Left lung (tissue), 10 donors: Measurements from ENCODE around the gene AQP6. TPM values are rescaled to one million over a fixed set of nuclear protein-coding genes. Genes with fewer than 3 reads are reported as not detected.
A peak's percentile ranks its signal among the peaks of the same experiment; 100 is the strongest.

Source experiments
- ATAC-seq: fragments of 200-7000 bp; cut with Tn5 transposase; one replicate; pipeline ENCODE4 v1.9.1; 2020; ENCODE audit warnings: moderate library complexity
- DNase-seq, 4 donors: peaks; one replicate each; pipeline ENCODE4 v3.0.0-alpha.2; 2013 to 2020
- H3K27ac ChIP-seq, 2 donors: fragments of 200-600 bp; sonication (generic) in 1 of 2; one replicate each; pipeline versions ENCODE4 v1.5.0 to v1.8.0; 2020 to 2021
- H3K27me3 ChIP-seq, 2 donors: fragments of 200-600 bp; sonication (generic) in 1 of 2; one replicate each; pipeline versions ENCODE4 v1.5.0 to v1.8.0; 2020 to 2021
- H3K36me3 ChIP-seq, 2 donors: fragments of 200-600 bp; sonication (generic) in 1 of 2; one replicate each; pipeline versions ENCODE4 v1.5.0 to v1.8.0; 2020 to 2021
- H3K4me1 ChIP-seq, 2 donors: fragments of 200-600 bp; one replicate each; pipeline ENCODE4 v1.8.0; 2021
- H3K4me3 ChIP-seq, 2 donors: fragments of 200-600 bp; sonication (generic) in 1 of 2; one replicate each; pipeline versions ENCODE4 v1.5.0 to v1.8.0; 2020 to 2021; ENCODE audit warnings: mild to moderate bottlenecking in 1 of 2
- H3K9me3 ChIP-seq, 2 donors: fragments of 200-600 bp; sonication (generic) in 1 of 2; one replicate each; pipeline versions ENCODE4 v1.5.0 to v1.8.0; 2020 to 2021
- CTCF ChIP-seq, 2 donors: fragments of 200-600 bp; sonication (generic) in 1 of 2; IDR thresholded peaks; one replicate each; pipeline versions ENCODE4 v1.5.0 to v1.8.0; 2021; ENCODE audit warnings: antibody characterized with exemption in 2 of 2
- intact Hi-C, 2 donors: fragments of 100-400 bp; cut with DNase I; formaldehyde crosslinking; loops; one replicate each; pipeline versions ENCODE4 v1.11.2 to v1.14.2; 2022
- polyA plus RNA-seq, 6 donors: library from polyadenylated mRNA; unstranded; fragments of 120-200 nt; gene quantifications; one replicate each; pipeline ENCODE4 v1.2.1, GENCODE V29; 2013; ENCODE audit not compliant: insufficient read length in 6 of 6
- total RNA-seq, 2 donors: library from RNA; stranded (reverse); fragmentation: NEBNext Ultra II Directional; extraction: Animal tissue kit (Norgen Biotek cat#: 25700); gene quantifications; one replicate each; pipeline ENCODE4 v1.2.1, GENCODE V29; 2021
- donor health status: DM: no; HTN: yes; CAD: no.
- donor health status: DM: no; HTN: no; CAD: no.

Gene AQP6
- total and polyA plus RNA-seq, 8 donors = 0.09 to 0.56 (median 0.31) TPM; not detected in 1

GRCh38 chr12:50021031-50021430, 48.3 kb downstream of the AQP6 start:
- peak in 2 of 4 donors; percentile 75 to 88 for DNase-seq
- Histone ChIP-seq H3K36me3 (no peaks in the 10 kb centered on the region), H3K4me3 (no peak overlapping the region), H3K27me3 (no peaks in the 10 kb centered on the region), H3K4me1 (peaks cover 6 to 40% of the 10 kb centered on the region in 2 donors), H3K9me3 (no peaks in the 10 kb centered on the region), H3K27ac (no peak overlapping the region)
- ATAC-seq = no peak
- no peak for TF ChIP-seq CTCF (IDR thresholded peaks at IDR 0.05)
- intact Hi-C loops = no loop called here

- ATAC-seq = no peak
- no peaks in the 10 kb centered on the region for H3K36me3 ChIP-seq
- intact Hi-C loops = no loop called here
- TF ChIP-seq CTCF (IDR thresholded peaks at IDR 0.05) = no peak
- H3K27ac ChIP-seq = no peak overlapping the region
- H3K4me1 ChIP-seq = peaks cover 6 to 25% of the 10 kb centered on the region in 2 donors
- no peaks in the 10 kb centered on the region for H3K9me3 ChIP-seq
- H3K4me3 ChIP-seq = no peak overlapping the region
- no peak for DNase-seq
- H3K27me3 ChIP-seq = no peaks in the 10 kb centered on the region
These were observed 50.2 kb downstream of the AQP6 start for GRCh38 chr12:50022903-50023302.

- TF ChIP-seq CTCF (IDR thresholded peaks at IDR 0.05) = no peak
- DNase-seq (no peak), ATAC-seq (no peak)
- H3K4me3 ChIP-seq = peak overlapping the region in 1 of 2 donors; percentile 77
- H3K9me3 ChIP-seq = no peaks in the 10 kb centered on the region
- no peak overlapping the region for H3K27ac ChIP-seq
- intact Hi-C loops = no loop called here
- H3K4me1 ChIP-seq = peaks cover 6 to 22% of the 10 kb centered on the region in 2 donors
- no peaks in the 10 kb centered on the region for H3K36me3 ChIP-seq
- H3K27me3 ChIP-seq = no peaks in the 10 kb centered on the region
These were observed 51.5 kb downstream of the AQP6 start for GRCh38 chr12:50024227-50024626.

GRCh38 chr12:50024805-50025186, 52.0 kb downstream of the AQP6 start:
- no peak for TF ChIP-seq CTCF (IDR thresholded peaks at IDR 0.05)
- ATAC-seq = peak; percentile 39
- Histone ChIP-seq H3K4me3 (peak overlapping the region; percentile 57 to 77), H3K4me1 (peaks cover 6 to 22% of the 10 kb centered on the region in 2 donors), H3K27ac (peak overlapping the region; percentile 40 to 74), H3K9me3 (no peaks in the 10 kb centered on the region), H3K27me3 (no peaks in the 10 kb centered on the region), H3K36me3 (no peaks in the 10 kb centered on the region)
- intact Hi-C loops = no loop called here
- DNase-seq = peak in 1 of 4 donors; percentile 10

GRCh38 chr12:50025187-50026059, 52.7 kb downstream of the AQP6 start, which contains the start of gene RACGAP1:
Gene RACGAP1, minus strand, starts transcription at chr12:50025494. Its CDS starts 8,779 bp downstream, at chr12:50016715.
- Histone ChIP-seq H3K4me3 (peak within 1 kb of the TSS; percentile 57 to 77), H3K9me3 (no peaks in the 10 kb centered on the region), H3K27ac (peak within 1 kb of the TSS; percentile 40 to 74), H3K4me1 (peaks cover 6 to 22% of the 10 kb centered on the region in 2 donors), H3K27me3 (no peaks in the 10 kb centered on the region), H3K36me3 (no peaks in the 10 kb centered on the region)
- ATAC-seq (peak; percentile 99), DNase-seq (peak; percentile 94 to 99 (median 97))
- TF ChIP-seq CTCF (IDR thresholded peaks at IDR 0.05) = no peak
- intact Hi-C loops = no loop called here
